ENCODE results near the gene NPY5R.

DNA sequence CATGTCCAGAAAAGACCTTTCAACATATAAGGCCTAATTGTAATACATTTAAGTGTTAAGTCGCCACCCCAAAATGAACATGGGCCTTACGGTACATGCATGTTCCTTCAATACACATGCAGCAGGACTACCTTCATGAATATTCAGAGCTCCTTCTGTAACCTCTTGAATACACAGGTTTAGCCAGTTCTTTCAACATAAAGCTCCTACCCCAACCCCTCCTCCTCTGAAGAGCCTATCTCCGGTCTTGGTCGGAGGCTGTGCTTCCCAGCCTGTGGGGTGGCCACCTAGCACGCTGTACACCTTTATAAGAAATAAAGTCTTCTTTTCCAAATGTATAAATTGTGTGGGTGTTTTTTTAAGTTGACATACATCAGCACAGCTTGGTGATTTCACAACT lies 28.3 kb downstream of the NPY5R start:
- TF ChIP-seq POLR2A (IDR thresholded peaks at IDR 0.05; ENCODE audit: low read length) (no peak), GATA1 (IDR thresholded peaks at IDR 0.05; ENCODE audit: low read depth, low read length) (no peak)
